GM12865 (cell line): Measurements from ENCODE around the gene NT5C3B.

Source experiments
- DNase-seq: peaks from one replicate; pipeline ENCODE4 v3.0.0; 2010; ENCODE audit warnings: low read depth
- H3K4me3 ChIP-seq: 2 replicates; pipeline ENCODE4 v1.5.1; 2011; ENCODE audit warnings: mild to moderate bottlenecking, low read depth, low read length, control low read depth
- TF ChIP-seq, protein P1 (sequence below): IDR thresholded peaks from 2 replicates; pipeline ENCODE4 v1.5.1; 2011; ENCODE audit warnings: low read length, control low read depth, low read depth, inconsistent platforms; ENCODE audit not compliant: insufficient read depth; ENCODE audit errors: missing control alignments

The NT5C3B gene

DNA sequence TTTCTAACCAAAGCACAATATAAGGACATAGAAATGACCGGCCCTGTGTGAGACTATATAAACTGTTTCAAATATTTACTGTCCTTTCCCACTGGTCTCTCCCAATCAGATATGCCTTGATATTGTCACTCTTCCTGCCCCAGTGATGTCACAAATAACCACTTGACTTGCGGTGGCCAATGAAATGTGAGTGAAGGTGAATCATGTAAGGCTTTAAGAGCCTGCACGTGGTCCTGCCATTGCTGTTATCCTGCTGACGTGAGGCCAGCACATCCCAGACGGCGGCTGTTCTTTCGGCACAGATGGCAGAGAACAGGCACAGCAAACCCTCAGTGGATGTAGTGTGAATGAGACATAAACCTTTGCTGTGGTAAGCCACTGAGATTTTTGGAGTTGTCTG is 34.6 kb upstream of the NT5C3B start:
- no peak overlapping the region for H3K4me3 ChIP-seq

DNA sequence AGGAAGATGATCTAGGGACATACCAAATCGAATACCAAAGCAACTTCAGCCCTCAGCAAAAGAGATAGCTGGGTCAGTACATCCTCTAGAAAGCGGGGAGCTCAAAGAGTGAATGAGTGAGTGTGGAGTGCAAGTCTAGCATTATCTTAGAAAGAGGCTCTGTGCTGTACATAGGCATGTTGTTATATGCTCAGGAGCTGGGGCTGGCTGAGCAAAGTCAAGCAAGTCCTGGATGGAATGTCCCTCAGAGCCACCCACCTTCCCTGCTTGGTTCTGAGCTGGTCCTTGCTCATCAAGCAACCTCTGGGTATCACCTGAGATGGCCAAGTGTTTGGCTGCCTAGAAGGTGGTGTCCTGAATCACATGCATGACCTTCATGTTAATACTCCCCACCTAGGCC is 34.1 kb upstream of the NT5C3B start:
- DNase-seq, result no peak
- TF ChIP-seq, protein P1, sequence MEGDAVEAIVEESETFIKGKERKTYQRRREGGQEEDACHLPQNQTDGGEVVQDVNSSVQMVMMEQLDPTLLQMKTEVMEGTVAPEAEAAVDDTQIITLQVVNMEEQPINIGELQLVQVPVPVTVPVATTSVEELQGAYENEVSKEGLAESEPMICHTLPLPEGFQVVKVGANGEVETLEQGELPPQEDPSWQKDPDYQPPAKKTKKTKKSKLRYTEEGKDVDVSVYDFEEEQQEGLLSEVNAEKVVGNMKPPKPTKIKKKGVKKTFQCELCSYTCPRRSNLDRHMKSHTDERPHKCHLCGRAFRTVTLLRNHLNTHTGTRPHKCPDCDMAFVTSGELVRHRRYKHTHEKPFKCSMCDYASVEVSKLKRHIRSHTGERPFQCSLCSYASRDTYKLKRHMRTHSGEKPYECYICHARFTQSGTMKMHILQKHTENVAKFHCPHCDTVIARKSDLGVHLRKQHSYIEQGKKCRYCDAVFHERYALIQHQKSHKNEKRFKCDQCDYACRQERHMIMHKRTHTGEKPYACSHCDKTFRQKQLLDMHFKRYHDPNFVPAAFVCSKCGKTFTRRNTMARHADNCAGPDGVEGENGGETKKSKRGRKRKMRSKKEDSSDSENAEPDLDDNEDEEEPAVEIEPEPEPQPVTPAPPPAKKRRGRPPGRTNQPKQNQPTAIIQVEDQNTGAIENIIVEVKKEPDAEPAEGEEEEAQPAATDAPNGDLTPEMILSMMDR, result no peak
- H3K4me3 ChIP-seq, result no peak overlapping the region

More for the DNA sequence above, 34.6 kb upstream of the NT5C3B start:
- TF ChIP-seq, protein P1, result no peak
- no peak for DNase-seq

DNA sequence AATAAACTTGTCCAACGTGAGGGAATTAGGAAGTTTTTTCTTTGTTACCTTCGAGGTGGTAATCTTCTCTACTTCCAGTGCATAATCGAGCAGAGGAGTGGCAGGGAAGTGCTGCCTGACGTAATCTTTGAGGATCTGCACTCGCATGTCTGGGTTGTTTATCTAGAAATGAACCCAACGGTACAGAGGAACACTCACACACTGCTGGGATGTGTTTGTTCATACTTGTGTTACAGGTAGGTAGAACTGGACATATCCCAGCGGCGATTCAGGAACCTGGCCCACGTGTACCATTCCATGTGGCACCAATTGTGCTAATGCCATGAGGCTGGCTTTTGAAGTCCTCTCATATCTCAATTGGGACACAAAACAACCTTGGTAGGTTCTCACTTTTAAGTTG is 33.4 kb upstream of the NT5C3B start:
- TF ChIP-seq, protein P1, result no peak
- DNase-seq, result no peak
- H3K4me3 ChIP-seq, result no peak overlapping the region

DNA sequence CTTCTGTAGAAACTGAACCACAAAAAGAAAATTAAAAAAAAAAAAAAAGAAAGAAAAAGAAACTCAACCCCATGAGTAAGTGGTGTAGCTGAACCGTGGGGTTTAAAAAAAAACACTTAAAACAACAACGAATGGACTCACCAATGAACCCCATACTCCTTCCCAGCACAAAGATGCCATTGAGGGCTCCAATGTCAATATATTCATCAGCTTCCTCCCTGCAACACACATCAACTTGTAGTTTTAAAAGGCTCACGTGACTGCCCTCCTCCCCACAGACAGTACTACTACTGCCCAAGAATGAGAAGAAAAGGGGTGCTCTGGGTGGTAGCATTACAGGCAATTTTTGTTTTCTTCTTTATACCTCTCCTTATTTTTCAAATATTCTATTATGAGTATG is 32.5 kb upstream of the NT5C3B start:
- TF ChIP-seq, protein P1, result no peak
- H3K4me3 ChIP-seq, result no peak overlapping the region
- DNase-seq, result no peak

- DNase-seq, result no peak
- peak overlapping the region; percentile 27 for H3K4me3 ChIP-seq
- TF ChIP-seq, protein P1, result no peak
Measured at GRCh38 chr17:41865596-41865893, 29.5 kb upstream of the NT5C3B start.

GRCh38 chr17:41864836-41865595 is 29.0 kb upstream of the NT5C3B start, which contains the start of gene KLHL11:
Gene KLHL11, minus strand, starts transcription at chr17:41865423. Its CDS starts 53 bp downstream, at chr17:41865370.
- peak within 1 kb of the TSS; percentile 74 for H3K4me3 ChIP-seq
- peak; percentile 94 for DNase-seq
- TF ChIP-seq, protein P1, result no peak

DNA sequence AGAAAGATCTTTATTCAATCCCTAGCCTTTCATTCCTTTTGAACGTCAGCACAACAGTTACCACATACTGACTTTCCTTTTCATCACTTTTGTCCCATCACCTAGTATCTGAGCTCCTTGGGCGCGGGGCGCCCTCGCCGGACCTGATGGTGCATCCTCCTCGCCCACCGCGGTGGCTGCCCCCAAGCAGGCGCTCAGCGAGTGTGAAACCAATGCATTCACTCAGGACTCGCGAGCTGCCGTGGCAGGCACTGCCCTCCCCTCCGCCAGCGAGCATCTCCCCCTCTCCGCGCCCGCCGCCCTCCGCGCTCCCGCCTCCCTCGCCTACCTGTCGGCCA is 28.4 kb upstream of the NT5C3B start:
- no peak for DNase-seq
- TF ChIP-seq, protein P1, result no peak
- peak overlapping the region; percentile 74 for H3K4me3 ChIP-seq
